K562 (cell line): Measurements from ENCODE around the gene SMG9. TPM values are rescaled to one million over a fixed set of nuclear protein-coding genes. Genes with fewer than 3 reads are reported as not detected.

ENCODE experiments used
- ATAC-seq: fragments of 200-7000 bp; cut with Tn5 transposase; 3 replicates; pipeline ENCODE4 v1.9.1; 2020; ENCODE audit warnings: moderate library complexity
- BruUV-seq: library from RNA; stranded (reverse); fragments of 400-500 nt; replicated peaks from 2 replicates; lab custom pipeline; 2021; lab: Mats Ljungman, UMichigan
- CTCF ChIA-PET: fragments of 300-600 bp; formaldehyde crosslinking; extraction: SDS; loops from one replicate; lab custom pipeline; 2021; ENCODE audit warnings: low intra/inter-chr PET ratio; lab: Yijun Ruan, JAX
- POLR2A ChIA-PET: fragments of 300-600, 350-650 bp; sonication (Branson Sonifier 250); formaldehyde crosslinking; extraction: SDS; loops from one replicate; lab custom pipeline; 2021; ENCODE audit warnings: antibody characterized with exemption, inconsistent platforms; lab: Yijun Ruan, JAX
- DNase-seq, 4 experiments: peaks; one replicate each; pipeline versions ENCODE4 v3.0.0 to v3.0.0-alpha.2; 2011 to 2018; ENCODE audit warnings: low spot score in 3 of 4, mixed read lengths in 3 of 4; ENCODE audit errors: extremely low read depth in 1 of 4
- FAIRE-seq: peaks from 2 replicates; lab custom pipeline; 2011; peaks lifted over from hg19 to GRCh38; lab: Jason Lieb, UNC
- H2AFZ ChIP-seq: 2 replicates; pipeline ENCODE4 v1.6.0; 2011; ENCODE audit warnings: low read depth, low read length, control low read depth, inconsistent platforms
- H3K27ac ChIP-seq: fragments of 200-600 bp; 3 replicates; pipeline ENCODE4 v1.8.0; 2011; ENCODE audit warnings: low read depth, mild to moderate bottlenecking, control low read depth, inconsistent platforms, low read length, moderate library complexity, mixed read lengths; ENCODE audit errors: extremely low read depth
- H3K27me3 ChIP-seq, 2 experiments: fragments of 300-600 bp in 1 of 2; 2 replicates in 1 of 2; 3 replicates in 1 of 2; pipeline versions ENCODE4 v1.6.0 to v1.8.0; 2011; ENCODE audit warnings: inconsistent platforms in 2 of 2, low read length in 2 of 2, mild to moderate bottlenecking in 1 of 2, mixed read lengths in 1 of 2, moderate library complexity in 1 of 2; ENCODE audit not compliant: control insufficient read depth in 2 of 2, insufficient read depth in 2 of 2
- H3K36me3 ChIP-seq: fragments of 300-600 bp; 3 replicates; pipeline ENCODE4 v1.8.0; 2011; ENCODE audit warnings: mild to moderate bottlenecking, low read length, inconsistent platforms; ENCODE audit not compliant: control insufficient read depth, insufficient read depth
- H3K4me1 ChIP-seq, 2 experiments: fragments of 200-600 bp in 1 of 2; replicated peaks in 1 of 2; 2 replicates in 1 of 2; 3 replicates in 1 of 2; pipeline versions ENCODE4 v1.5.1 to v1.8.0; 2011; ENCODE audit warnings: inconsistent platforms in 2 of 2, low read length in 2 of 2, mild to moderate bottlenecking in 1 of 2, mixed read lengths in 1 of 2, moderate library complexity in 1 of 2; ENCODE audit not compliant: control insufficient read depth in 2 of 2, insufficient read depth in 2 of 2
- H3K4me2 ChIP-seq: 2 replicates; pipeline ENCODE4 v1.6.1; 2011; ENCODE audit warnings: low read length, control low read depth, inconsistent platforms, mixed read lengths; ENCODE audit not compliant: insufficient read depth
- H3K4me3 ChIP-seq: fragments of 200-600 bp; sonication (generic), shearing (Covaris generic); 2 replicates; pipeline ENCODE4 v1.5.1; 2016; ENCODE audit warnings: control low read depth, inconsistent platforms
- H3K79me2 ChIP-seq: fragments of 200-600 bp; 3 replicates; pipeline ENCODE4 v1.8.0; 2011; ENCODE audit warnings: low read length, inconsistent platforms; ENCODE audit not compliant: control insufficient read depth, insufficient read depth
- H3K9ac ChIP-seq, 2 experiments: 2 replicates each; pipeline versions ENCODE4 v1.6.0 to v1.6.1; 2011; ENCODE audit warnings: low read depth in 2 of 2, low read length in 2 of 2, control low read depth in 1 of 2, inconsistent platforms in 1 of 2, mild to moderate bottlenecking in 1 of 2, mixed read lengths in 1 of 2; ENCODE audit not compliant: insufficient read depth in 1 of 2
- H3K9me1 ChIP-seq: one replicate; pipeline ENCODE4 v1.6.0; 2011; ENCODE audit warnings: inconsistent platforms, mild to moderate bottlenecking, low read length, moderate library complexity; ENCODE audit not compliant: control insufficient read depth, insufficient read depth
- H3K9me3 ChIP-seq: replicated peaks from 2 replicates; pipeline ENCODE4 v1.5.1; 2011; ENCODE audit warnings: low read depth, low read length, inconsistent platforms; ENCODE audit not compliant: control insufficient read depth, insufficient read depth
- H4K20me1 ChIP-seq: replicated peaks from 2 replicates; pipeline ENCODE4 v1.6.1; 2011; ENCODE audit warnings: low read length, inconsistent platforms, mixed read lengths; ENCODE audit not compliant: control insufficient read depth, insufficient read depth
- FOXJ2 ChIP-seq: fragments of 200-800 bp; sonication (Bioruptor generic); IDR thresholded peaks from 2 replicates; pipeline ENCODE4 v1.6.1; 2016; ENCODE audit warnings: missing genetic modification characterization, missing compliant biosample characterization
- GATAD2A ChIP-seq: fragments of 450-650 bp; IDR thresholded peaks from 2 replicates; pipeline ENCODE4 v1.6.1; 2017
- GMEB1 ChIP-seq: fragments of 250-450 bp; sonication (Bioruptor Pico); IDR thresholded peaks from 2 replicates; pipeline ENCODE4 v1.4.0; 2020; ENCODE audit warnings: mild to moderate bottlenecking
- KDM5B ChIP-seq: fragments of 200-600 bp; sonication (generic); IDR thresholded peaks from 2 replicates; pipeline ENCODE4 v1.6.1; 2012; ENCODE audit warnings: low read depth, mild to moderate bottlenecking, moderate library complexity, low read length, control low read depth, inconsistent platforms; ENCODE audit not compliant: insufficient replicate concordance
- RAD21 ChIP-seq, 2 experiments: fragments of 250-450 bp in 1 of 2; fragments of 450-650 bp in 1 of 2; sonication (Bioruptor Pico) in 1 of 2; formaldehyde crosslinking in 1 of 2; IDR thresholded peaks in 1 of 2; conservative IDR thresholded peaks in 1 of 2; 2 replicates each; pipeline versions ENCODE4 v1.4.0 to v1.8.0; 2020 to 2022; ENCODE audit warnings: mild to moderate bottlenecking in 2 of 2, moderate library complexity in 1 of 2
- VEZF1 ChIP-seq: fragments of 200-800 bp; sonication (Bioruptor generic); IDR thresholded peaks from 2 replicates; pipeline ENCODE4 v1.6.1; 2017; ENCODE audit warnings: missing genetic modification characterization, missing compliant biosample characterization
- WGBS: fragments of 100-300 bp; shearing (Covaris generic); methylation state at CpG from one replicate; pipeline ENCODE4 v1.1.6; 2016; ENCODE audit warnings: low coverage, mixed read lengths; ENCODE audit not compliant: insufficient coverage; ENCODE audit errors: missing lambda C conversion rate; 5-methylcytosine and 5-hydroxymethylcytosine counted together
- in situ Hi-C: fragments of 300-500 bp; cut with MboI; formaldehyde crosslinking; loops from 4 replicates; pipeline ENCODE4 v1.15.0; 2018; ENCODE audit warnings: inconsistent platforms, mixed read lengths
- intact Hi-C: fragments of 100-400 bp; cut with micrococcal nuclease; formaldehyde crosslinking; loops from 2 replicates; pipeline ENCODE4 v1.14.2; 2022
- polyA plus RNA-seq, 8 experiments: library from polyadenylated mRNA; depleted of rRNA in 4 of 8; stranded (reverse) in 5 of 8; unstranded in 3 of 8; fragments of >200 nt; fragmentation: Nextera tagmentation in 2 of 8; fragmentation: Illumina TruSeq in 1 of 8; extraction: Ambion mirVana in 2 of 8; extraction: Trizol in 1 of 8; gene quantifications; 2 replicates each; pipeline versions ENCODE4 v1.2.1 to v1.2.3, GENCODE V29; 2011 to 2014; ENCODE audit warnings: inconsistent platforms in 1 of 8, missing spikeins in 1 of 8
- total RNA-seq, 7 experiments: library from RNA; depleted of rRNA in 6 of 7; stranded (reverse); fragments of >200 nt in 6 of 7; fragmentation: Illumina TruSeq in 2 of 7; extraction: Trizol in 2 of 7; gene quantifications; 2 replicates each; pipeline versions ENCODE4 v1.2.1 to v1.2.3, GENCODE V29; 2011 to 2021; ENCODE audit warnings: low replicate concordance in 1 of 7
- TF ChIP-seq, protein P1 (sequence below), 3 experiments: IDR thresholded peaks in 2 of 3; conservative IDR thresholded peaks in 1 of 3; 2 replicates each; pipeline ENCODE4 v1.5.1; 2011 to 2012; ENCODE audit warnings: low read length in 3 of 3, mild to moderate bottlenecking in 3 of 3, control low read depth in 2 of 3, improper control_type of control experiment in 1 of 3, inconsistent platforms in 1 of 3, low read depth in 1 of 3, mixed read lengths in 1 of 3, moderate library complexity in 1 of 3; ENCODE audit not compliant: insufficient read depth in 2 of 3

The SMG9 gene
- total and polyA plus RNA-seq, 9 of the 15 experiments (the other 6 are each of a cell fraction or from before 2014, with no cell fraction given) = 1.7 to 79.7 (median 40.2) TPM

DNA sequence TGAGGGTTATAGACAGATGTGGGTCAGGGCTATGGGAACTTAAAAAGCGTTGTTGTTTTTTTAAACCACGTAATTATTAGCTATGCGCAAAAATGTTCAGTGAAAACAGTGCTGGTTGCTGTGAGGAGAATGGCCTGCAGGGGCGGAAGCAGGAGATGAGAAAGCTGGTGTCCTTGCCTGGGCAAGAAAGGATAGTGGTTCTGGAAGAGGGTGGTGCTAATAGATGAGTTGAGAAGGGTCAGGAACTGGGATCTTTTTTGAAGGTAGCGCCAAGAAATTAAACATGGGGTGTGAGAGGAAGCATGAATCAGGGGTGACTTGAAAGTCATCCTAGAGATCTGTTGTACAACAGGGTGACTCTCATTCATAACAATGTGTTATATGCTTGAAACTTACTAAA is 4.8 kb upstream of the SMG9 start:
- DNase-seq = peak in 3 of 4 experiments; percentile 33 to 58 (median 39)
- Histone ChIP-seq H3K27me3 (no peaks in the 10 kb centered on the region), H3K36me3 (peaks cover 10% of the 10 kb centered on the region; the same call in 2 of the 3 replicates), H3K27ac (peak overlapping the region; percentile 61), H3K9ac (no peak overlapping the region), H3K4me1 (peaks cover 34 to 35% of the 10 kb centered on the region in 2 experiments), H3K4me2 (peak overlapping the region; percentile 26; the same call in 1 of the 2 replicates), H3K4me3 (no peak overlapping the region), H3K9me3 (no peaks in the 10 kb centered on the region), H3K79me2 (peaks cover 18% of the 10 kb centered on the region), H2AFZ (peak overlapping the region; percentile 75), H3K9me1 (peaks cover 4% of the 10 kb centered on the region), H4K20me1 (no peaks in the 10 kb centered on the region)
- TF ChIP-seq GMEB1 (CRISPR knock-in tag) = no peak
- no peak for TF ChIP-seq KDM5B
- TF ChIP-seq, protein P1, sequence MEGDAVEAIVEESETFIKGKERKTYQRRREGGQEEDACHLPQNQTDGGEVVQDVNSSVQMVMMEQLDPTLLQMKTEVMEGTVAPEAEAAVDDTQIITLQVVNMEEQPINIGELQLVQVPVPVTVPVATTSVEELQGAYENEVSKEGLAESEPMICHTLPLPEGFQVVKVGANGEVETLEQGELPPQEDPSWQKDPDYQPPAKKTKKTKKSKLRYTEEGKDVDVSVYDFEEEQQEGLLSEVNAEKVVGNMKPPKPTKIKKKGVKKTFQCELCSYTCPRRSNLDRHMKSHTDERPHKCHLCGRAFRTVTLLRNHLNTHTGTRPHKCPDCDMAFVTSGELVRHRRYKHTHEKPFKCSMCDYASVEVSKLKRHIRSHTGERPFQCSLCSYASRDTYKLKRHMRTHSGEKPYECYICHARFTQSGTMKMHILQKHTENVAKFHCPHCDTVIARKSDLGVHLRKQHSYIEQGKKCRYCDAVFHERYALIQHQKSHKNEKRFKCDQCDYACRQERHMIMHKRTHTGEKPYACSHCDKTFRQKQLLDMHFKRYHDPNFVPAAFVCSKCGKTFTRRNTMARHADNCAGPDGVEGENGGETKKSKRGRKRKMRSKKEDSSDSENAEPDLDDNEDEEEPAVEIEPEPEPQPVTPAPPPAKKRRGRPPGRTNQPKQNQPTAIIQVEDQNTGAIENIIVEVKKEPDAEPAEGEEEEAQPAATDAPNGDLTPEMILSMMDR (IDR thresholded peaks at IDR 0.05 in 2 of 3, conservative IDR thresholded peaks at IDR 0.05 in 1 of 3; ENCODE audit: insufficient read depth in 2 of 3, low read depth in 1 of 3, low read length in 3 of 3) = peak; percentile 50 to 58 (median 54); a peak in 4 of 6 replicates
- no peak for TF ChIP-seq VEZF1 (CRISPR knock-in tag)
- TF ChIP-seq GATAD2A = 0 out of 2 replicates have a peak, but pooled peaks have one; percentile 32
- peak in 1 of 2 experiments; percentile 7; a peak in 1 of 4 replicates for TF ChIP-seq RAD21 (CRISPR knock-in tag; conservative IDR thresholded peaks at IDR 0.05 in 1 of 2, IDR thresholded peaks at IDR 0.05 in 1 of 2)
- no peak for TF ChIP-seq FOXJ2 (tag)
- ChIA-PET CTCF (no interaction called here), POLR2A (interaction anchor here (0.6 to 1.1 kb wide), 4 partner anchors 15 to 68 kb away, joined by 3 to 5 read pairs (median 4); partner anchors contain the start of gene ZNF283)
- intact Hi-C loops = no loop called here
- in situ Hi-C loops = no loop called here
- ATAC-seq = peak; percentile 10; the same call in 1 of the 3 replicates
- 18% methylated on average over 5 of the region's 5 CpGs for WGBS
- FAIRE-seq = peak; percentile 70
- no TSS peak for BruUV-seq
